ENCODE results near the gene POLE. TPM values are rescaled to one million over a fixed set of nuclear protein-coding genes. Genes with fewer than 3 reads are reported as not detected.

POLE gene
- total RNA-seq, 1 experiment from 2014 or later, result 167 TPM

GRCh38 chr12:132620113-132620898 lies 66.8 kb downstream of the POLE start:
- ChIA-PET POLR2A (no interaction called here), CTCF (no interaction called here)
- no peak for DNase-seq

GRCh38 chr12:132619386-132620112 lies 67.6 kb downstream of the POLE start:
- peaks cover 59% of the 10 kb centered on the region for H3K36me3 Mint-ChIP-seq (ENCODE audit: insufficient read depth, unreplicated experiment)
- H3K4me1 Mint-ChIP-seq (ENCODE audit: low read depth, unreplicated experiment), result peaks cover 20% of the 10 kb centered on the region
- no peak overlapping the region for H3K4me3 Mint-ChIP-seq (ENCODE audit: unreplicated experiment)
- no peak for DNase-seq
- peaks cover 2% of the 10 kb centered on the region for H3K27me3 Mint-ChIP-seq (ENCODE audit: insufficient read depth, unreplicated experiment)
- intact Hi-C loops (cut with micrococcal nuclease; ENCODE audit: unreplicated experiment), result no loop called here
- Histone ChIP-seq H3K9me3 (peaks cover 19% of the 10 kb centered on the region), H3K4me3 (ENCODE audit: low read depth, low read length) (no peak overlapping the region), H3K4me1 (peaks cover 16% of the 10 kb centered on the region), H3K27me3 (replicated peaks; ENCODE audit: control insufficient read depth, insufficient read depth, low read length) (no peaks in the 10 kb centered on the region), H3K36me3 (ENCODE audit: control insufficient read depth, insufficient read depth, low read length) (peaks cover 2% of the 10 kb centered on the region)
- ChIA-PET CTCF (no interaction called here), POLR2A (no interaction called here)
- no peak overlapping the region for H3K27ac Mint-ChIP-seq (ENCODE audit: unreplicated experiment)
- H3K9me3 Mint-ChIP-seq (ENCODE audit: unreplicated experiment), result no peaks in the 10 kb centered on the region
- BruUV-seq (replicated peaks), result no TSS peak
- TF ChIP-seq CTCF (IDR thresholded peaks at IDR 0.05; ENCODE audit: insufficient read depth in 1 of 2, low read depth in 1 of 2, low read length in 1 of 2, severe bottlenecking in 1 of 2, unreplicated experiment in 1 of 2), result no peak

More at GRCh38 chr12:132620113-132620898, 66.8 kb downstream of the POLE start:
- Mint-ChIP-seq H3K4me3 (ENCODE audit: unreplicated experiment) (no peak overlapping the region), H3K27ac (ENCODE audit: unreplicated experiment) (no peak overlapping the region), H3K4me1 (ENCODE audit: low read depth, unreplicated experiment) (peaks cover 25% of the 10 kb centered on the region), H3K9me3 (ENCODE audit: unreplicated experiment) (no peaks in the 10 kb centered on the region), H3K27me3 (ENCODE audit: insufficient read depth, unreplicated experiment) (peaks cover 2% of the 10 kb centered on the region), H3K36me3 (ENCODE audit: insufficient read depth, unreplicated experiment) (peaks cover 67% of the 10 kb centered on the region)
- peaks cover 19% of the 10 kb centered on the region for H3K9me3 ChIP-seq
- H3K4me3 ChIP-seq (ENCODE audit: low read depth, low read length), result no peak overlapping the region
- TF ChIP-seq CTCF (IDR thresholded peaks at IDR 0.05; ENCODE audit: insufficient read depth in 1 of 2, low read depth in 1 of 2, low read length in 1 of 2, severe bottlenecking in 1 of 2, unreplicated experiment in 1 of 2), result no peak
- H3K36me3 ChIP-seq (ENCODE audit: control insufficient read depth, insufficient read depth, low read length), result peaks cover 2% of the 10 kb centered on the region
- no TSS peak for BruUV-seq (replicated peaks)
- H3K4me1 ChIP-seq, result peaks cover 16% of the 10 kb centered on the region
- H3K27me3 ChIP-seq (replicated peaks; ENCODE audit: control insufficient read depth, insufficient read depth, low read length), result no peaks in the 10 kb centered on the region
- intact Hi-C loops (cut with micrococcal nuclease; ENCODE audit: unreplicated experiment), result no loop called here

- peaks cover 57% of the 10 kb centered on the region for H3K36me3 Mint-ChIP-seq (ENCODE audit: insufficient read depth, unreplicated experiment)
- no TSS peak for BruUV-seq (replicated peaks)
- peaks cover 2% of the 10 kb centered on the region for H3K27me3 Mint-ChIP-seq (ENCODE audit: insufficient read depth, unreplicated experiment)
- H3K36me3 ChIP-seq (ENCODE audit: control insufficient read depth, insufficient read depth, low read length), result no peaks in the 10 kb centered on the region; the same call in 1 of the 2 replicates
- no peaks in the 10 kb centered on the region for H3K9me3 Mint-ChIP-seq (ENCODE audit: unreplicated experiment)
- peaks cover 19% of the 10 kb centered on the region for H3K9me3 ChIP-seq
- no peak overlapping the region for H3K27ac Mint-ChIP-seq (ENCODE audit: unreplicated experiment)
- ChIA-PET POLR2A (interaction anchor here (0.6 kb wide), 1 partner anchor 20 kb away, joined by 3 read pairs; no protein-coding TSS in a partner anchor), CTCF (no interaction called here)
- TF ChIP-seq CTCF (IDR thresholded peaks at IDR 0.05; ENCODE audit: insufficient read depth in 1 of 2, low read depth in 1 of 2, low read length in 1 of 2, severe bottlenecking in 1 of 2, unreplicated experiment in 1 of 2), result no peak
- H3K4me1 Mint-ChIP-seq (ENCODE audit: low read depth, unreplicated experiment), result peaks cover 20% of the 10 kb centered on the region
- intact Hi-C loops (cut with micrococcal nuclease; ENCODE audit: unreplicated experiment), result no loop called here
- H3K4me1 ChIP-seq, result peaks cover 16% of the 10 kb centered on the region
- no peak overlapping the region for H3K4me3 ChIP-seq (ENCODE audit: low read depth, low read length)
- DNase-seq, result no peak
- no peaks in the 10 kb centered on the region for H3K27me3 ChIP-seq (replicated peaks; ENCODE audit: control insufficient read depth, insufficient read depth, low read length)
- no peak overlapping the region for H3K4me3 Mint-ChIP-seq (ENCODE audit: unreplicated experiment)
Measured at GRCh38 chr12:132619071-132619385, 68.1 kb downstream of the POLE start.

Data from Caco-2 (cell line).